Ascending aorta (tissue), 2 donors: ENCODE results near the gene FMO3. TPM values are rescaled to one million over a fixed set of nuclear protein-coding genes. Genes with fewer than 3 reads are reported as not detected.
A peak's percentile ranks its signal among the peaks of the same experiment; 100 is the strongest.

Source experiments
- DNase-seq, 2 donors: peaks; one replicate each; pipeline ENCODE4 v3.0.0-alpha.2; 2019; ENCODE audit warnings: low spot score in 2 of 2
- H3K27ac ChIP-seq, 2 donors: fragments of 200-600 bp; sonication (generic); one replicate each; pipeline ENCODE4 v1.5.1; 2016 to 2017; ENCODE audit warnings: mild to moderate bottlenecking in 1 of 2
- H3K27me3 ChIP-seq: fragments of 200-600 bp; sonication (generic); one replicate; pipeline ENCODE4 v1.5.1; 2017
- H3K36me3 ChIP-seq, 2 donors: fragments of 200-600 bp; sonication (generic); one replicate each; pipeline ENCODE4 v1.5.1; 2016
- H3K4me1 ChIP-seq, 2 donors: fragments of 200-600 bp; sonication (generic); one replicate each; pipeline ENCODE4 v1.5.1; 2016 to 2017; ENCODE audit warnings: mild to moderate bottlenecking in 1 of 2
- H3K4me3 ChIP-seq, 2 donors: fragments of 200-600 bp; sonication (generic); one replicate each; pipeline ENCODE4 v1.5.1; 2016 to 2017; ENCODE audit warnings: mild to moderate bottlenecking in 1 of 2
- H3K9me3 ChIP-seq, 2 donors: fragments of 200-600 bp; sonication (generic); one replicate each; pipeline ENCODE4 v1.5.1; 2016
- CTCF ChIP-seq, 3 experiments: fragments of 200-600 bp in 2 of 3; fragments of 450-650 bp in 1 of 3; sonication (generic) in 2 of 3; IDR thresholded peaks; one replicate each; pipeline ENCODE4 v1.5.1; 2016 to 2019; ENCODE audit warnings: antibody characterized with exemption in 3 of 3, mild to moderate bottlenecking in 1 of 3, moderate library complexity in 1 of 3
- intact Hi-C: fragments of 100-400 bp; cut with DNase I; formaldehyde crosslinking; loops from one replicate; pipeline ENCODE4 v1.15.1; 2023
- total RNA-seq: library from RNA; depleted of rRNA; stranded (reverse); fragments of >200 nt; gene quantifications from one replicate; pipeline ENCODE4 v1.1.0, GENCODE V29; 2016

The FMO3 gene
- total RNA-seq, 1 donor from 2014 or later, result 6.0 TPM

- H3K36me3 ChIP-seq, result no peaks in the 10 kb centered on the region
- H3K27ac ChIP-seq, result peak overlapping the region; percentile 68 to 79
- no peaks in the 10 kb centered on the region for H3K27me3 ChIP-seq
- H3K9me3 ChIP-seq, result no peaks in the 10 kb centered on the region
- intact Hi-C loops, result loop anchor here (2.0 kb wide), 1 partner anchor 29 kb away; no protein-coding TSS in a partner anchor
- H3K4me3 ChIP-seq, result no peak overlapping the region
- no peak for TF ChIP-seq CTCF (IDR thresholded peaks at IDR 0.05)
- H3K4me1 ChIP-seq, result peaks cover 4 to 48% of the 10 kb centered on the region in 2 donors
- no peak for DNase-seq
Measured at GRCh38 chr1:171113382-171113781, 22.7 kb downstream of the FMO3 start.

GRCh38 chr1:171115280-171115897 lies 24.7 kb downstream of the FMO3 start:
- H3K27me3 ChIP-seq, result no peaks in the 10 kb centered on the region
- H3K27ac ChIP-seq, result peak overlapping the region; percentile 68 to 79
- DNase-seq, result no peak
- H3K4me3 ChIP-seq, result no peak overlapping the region
- H3K9me3 ChIP-seq, result no peaks in the 10 kb centered on the region
- intact Hi-C loops, result no loop called here
- no peaks in the 10 kb centered on the region for H3K36me3 ChIP-seq
- TF ChIP-seq CTCF (IDR thresholded peaks at IDR 0.05), result no peak
- H3K4me1 ChIP-seq, result peaks cover 4 to 44% of the 10 kb centered on the region in 2 donors

GRCh38 chr1:171116676-171117075 lies 26.0 kb downstream of the FMO3 start:
- no peaks in the 10 kb centered on the region for H3K36me3 ChIP-seq
- no peak for TF ChIP-seq CTCF (IDR thresholded peaks at IDR 0.05)
- H3K27ac ChIP-seq, result peak overlapping the region; percentile 68 to 79
- no peak overlapping the region for H3K4me3 ChIP-seq
- H3K4me1 ChIP-seq, result peaks cover 4 to 35% of the 10 kb centered on the region in 2 donors
- H3K9me3 ChIP-seq, result no peaks in the 10 kb centered on the region
- DNase-seq, result no peak
- intact Hi-C loops, result no loop called here
- no peaks in the 10 kb centered on the region for H3K27me3 ChIP-seq

GRCh38 chr1:171117085-171117484 lies 26.4 kb downstream of the FMO3 start:
- peak overlapping the region; percentile 68 to 79 for H3K27ac ChIP-seq
- no peaks in the 10 kb centered on the region for H3K27me3 ChIP-seq
- DNase-seq, result no peak
- intact Hi-C loops, result no loop called here
- H3K36me3 ChIP-seq, result no peaks in the 10 kb centered on the region
- no peak overlapping the region for H3K4me3 ChIP-seq
- H3K4me1 ChIP-seq, result peaks cover 4 to 35% of the 10 kb centered on the region in 2 donors
- no peak for TF ChIP-seq CTCF (IDR thresholded peaks at IDR 0.05)
- no peaks in the 10 kb centered on the region for H3K9me3 ChIP-seq

GRCh38 chr1:171119648-171120047 lies 28.9 kb downstream of the FMO3 start:
- peaks cover 4 to 39% of the 10 kb centered on the region in 2 donors for H3K4me1 ChIP-seq

More at GRCh38 chr1:171119648-171120047, 28.9 kb downstream of the FMO3 start:
- intact Hi-C loops, result no loop called here
- Histone ChIP-seq H3K4me3 (no peak overlapping the region), H3K27ac (peak overlapping the region; percentile 37 to 48), H3K36me3 (no peaks in the 10 kb centered on the region), H3K27me3 (no peaks in the 10 kb centered on the region), H3K9me3 (no peaks in the 10 kb centered on the region)
- TF ChIP-seq CTCF (IDR thresholded peaks at IDR 0.05), result no peak
- DNase-seq, result no peak
